Femur (tissue), 1 donor: ENCODE data around the gene CHRM5.
A peak's percentile ranks its signal among the peaks of the same experiment; 100 is the strongest.

Experiments used
- DNase-seq: peaks from one replicate; pipeline ENCODE4 v3.0.0-alpha.2; 2017

The CHRM5 gene

DNA sequence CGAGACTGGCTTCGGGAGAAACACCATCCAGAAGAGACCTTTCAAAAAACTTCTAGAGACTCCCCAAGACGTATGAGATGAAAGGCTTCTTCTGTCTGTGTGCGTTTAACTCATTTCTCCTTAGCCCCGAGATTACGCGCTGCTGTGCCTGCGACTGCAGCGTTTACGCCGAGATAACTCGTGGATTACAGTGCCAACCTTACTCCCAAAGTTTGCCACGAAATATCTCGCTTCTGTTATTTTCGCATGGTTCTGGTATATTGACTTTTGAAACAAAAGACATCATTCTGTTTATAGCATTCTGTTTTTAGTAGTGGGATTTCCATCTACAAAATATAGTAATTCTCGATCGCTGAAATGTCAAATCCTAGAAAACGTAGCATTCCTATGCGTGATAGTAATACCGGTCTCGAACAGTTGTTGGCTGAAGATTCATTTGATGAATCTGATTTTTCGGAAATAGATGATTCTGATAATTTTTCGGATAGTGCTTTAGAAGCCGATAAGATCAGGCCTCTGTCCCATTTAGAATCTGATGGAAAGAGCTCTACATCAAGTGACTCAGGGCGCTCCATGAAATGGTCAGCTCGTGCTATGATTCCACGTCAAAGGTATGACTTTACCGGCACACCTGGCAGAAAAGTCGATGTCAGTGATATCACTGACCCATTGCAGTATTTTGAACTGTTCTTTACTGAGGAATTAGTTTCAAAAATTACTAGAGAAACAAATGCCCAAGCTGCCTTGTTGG is 134.1 kb downstream of the CHRM5 start:
- no peak for DNase-seq

DNA sequence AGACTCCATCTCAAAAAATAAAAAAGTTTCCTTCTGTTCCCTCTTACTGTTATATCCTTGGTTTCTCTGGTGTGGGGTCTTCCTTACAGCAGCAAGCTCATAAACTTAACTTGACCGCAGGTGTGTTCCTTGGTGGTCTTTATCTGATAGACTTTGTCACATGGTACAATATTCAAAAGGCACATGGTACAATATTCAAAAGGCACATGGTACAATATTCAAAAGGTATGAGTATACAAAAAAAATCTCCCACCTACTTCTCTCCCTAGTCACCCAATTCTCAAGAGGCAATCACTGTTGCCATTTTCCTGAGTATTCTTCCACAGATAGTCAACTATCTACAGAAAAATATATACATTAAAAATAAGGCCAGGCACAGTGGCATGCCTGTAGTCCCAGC is 138.1 kb downstream of the CHRM5 start:
- DNase-seq = no peak

DNA sequence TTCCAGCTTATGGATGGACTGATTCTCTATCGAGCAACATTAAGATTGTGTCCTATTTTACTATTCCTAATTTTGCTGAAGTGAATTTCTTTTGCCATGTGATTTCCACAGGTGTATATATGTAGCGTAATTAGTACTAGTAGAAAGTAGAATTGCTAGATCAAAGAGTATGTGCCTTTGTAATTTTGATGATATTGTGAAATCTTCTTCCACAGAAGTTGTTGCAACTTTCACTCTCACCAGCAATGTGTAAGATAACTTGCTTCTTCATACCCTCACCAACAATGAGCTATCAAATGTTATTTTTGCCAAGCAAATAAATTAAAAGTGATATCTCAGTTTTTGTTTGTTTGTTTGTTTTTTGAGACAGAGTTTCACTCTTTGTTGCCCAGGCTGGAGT is 139.0 kb downstream of the CHRM5 start:
- DNase-seq = no peak

DNA sequence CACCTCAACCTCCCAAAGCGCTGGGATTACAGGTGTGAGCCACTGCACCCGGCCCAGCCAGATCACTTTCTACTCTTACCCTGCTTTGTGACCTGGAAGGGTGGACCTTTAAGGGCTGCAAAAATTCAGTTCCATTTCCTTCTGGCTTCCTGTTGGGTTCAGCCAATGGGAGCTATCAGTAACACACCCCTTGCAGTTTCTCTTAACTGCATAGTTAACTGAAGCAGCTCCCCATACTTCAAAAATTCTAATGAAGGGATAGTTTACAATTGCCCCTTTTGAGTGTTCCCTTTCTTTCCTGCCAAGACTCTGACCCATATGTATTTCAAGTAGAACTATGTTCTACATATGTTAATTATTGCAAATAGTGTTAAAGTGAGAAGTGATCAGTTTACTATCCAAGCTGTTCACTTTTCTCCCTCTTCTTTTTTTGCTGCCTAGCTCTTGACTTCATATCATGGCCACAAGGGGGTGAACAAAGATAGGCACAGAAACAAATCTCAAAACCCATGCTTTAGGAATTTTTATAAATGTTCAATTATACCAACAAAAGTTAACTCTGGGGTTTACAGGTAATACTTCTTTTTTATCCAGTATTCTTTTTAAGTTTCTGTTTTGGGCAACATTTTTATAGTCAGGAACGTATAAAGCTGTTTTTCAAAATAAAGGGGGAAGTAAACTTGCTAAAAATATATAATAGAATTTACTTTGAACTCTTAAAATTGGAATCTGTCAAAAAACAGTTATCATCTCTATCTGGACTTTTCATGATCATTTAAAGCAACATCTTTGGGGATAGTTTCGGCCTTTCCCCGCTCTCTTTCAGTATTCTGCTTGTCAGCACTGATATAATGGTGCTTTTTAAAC is 141.7 kb downstream of the CHRM5 start:
- DNase-seq = no peak

DNA sequence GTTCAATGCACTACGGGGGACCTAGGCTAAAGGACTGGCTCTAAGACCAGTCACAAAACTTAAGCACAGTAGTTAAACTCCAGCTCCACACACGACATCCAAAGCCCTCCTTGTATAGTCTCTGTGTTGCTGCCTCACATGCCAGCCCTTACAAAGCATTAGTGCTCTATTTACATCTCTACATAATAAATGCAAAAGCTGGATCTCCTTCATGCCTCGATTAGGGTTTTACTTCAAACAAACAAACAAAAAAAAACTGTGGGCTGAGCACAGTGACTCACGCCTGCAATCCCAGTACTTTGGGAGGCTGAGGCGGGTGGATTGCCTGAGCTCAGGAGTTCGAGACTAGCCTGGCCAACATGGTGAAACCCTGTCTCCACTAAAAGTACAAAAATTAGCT is 143.2 kb downstream of the CHRM5 start:
- no peak for DNase-seq

DNA sequence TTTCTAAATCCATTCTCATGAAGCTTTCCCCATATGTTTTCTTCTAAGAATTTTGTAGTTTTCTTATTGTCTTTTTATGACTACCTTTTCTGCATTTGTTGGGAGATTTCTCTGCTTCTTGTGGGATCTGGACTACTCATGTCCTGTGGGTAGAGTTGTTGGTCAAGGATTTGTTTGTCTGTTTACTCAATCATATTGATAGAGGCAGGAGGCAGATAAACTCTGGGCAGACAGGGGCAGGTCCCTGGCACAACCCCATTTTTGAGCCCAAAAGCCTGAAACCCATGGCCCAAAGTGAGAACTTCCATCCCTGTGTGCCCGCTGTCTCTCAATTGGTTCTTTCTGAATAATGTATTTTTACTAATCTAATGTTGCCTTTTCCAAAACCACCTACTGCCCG is 145.9 kb downstream of the CHRM5 start:
- no peak for DNase-seq

DNA sequence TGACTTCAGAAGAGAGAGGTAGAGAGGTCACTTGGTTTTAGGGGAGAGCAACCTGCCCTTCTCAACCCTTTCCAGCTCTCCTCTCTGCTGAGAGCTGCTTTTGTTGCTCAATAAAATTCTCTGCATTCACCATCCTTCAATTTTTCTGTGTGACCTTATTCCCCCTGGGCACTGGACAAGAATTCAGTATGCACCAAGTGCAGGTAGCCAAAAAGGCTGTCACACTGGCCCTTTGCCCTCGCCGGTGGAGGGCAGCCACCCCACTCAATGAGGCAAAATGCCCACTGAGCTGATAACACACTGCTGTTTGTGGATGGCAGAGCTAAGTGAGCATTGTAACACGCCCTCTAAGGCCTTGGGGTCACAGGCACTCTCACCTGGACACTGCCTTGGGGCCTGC is 146.4 kb downstream of the CHRM5 start:
- no peak for DNase-seq

DNA sequence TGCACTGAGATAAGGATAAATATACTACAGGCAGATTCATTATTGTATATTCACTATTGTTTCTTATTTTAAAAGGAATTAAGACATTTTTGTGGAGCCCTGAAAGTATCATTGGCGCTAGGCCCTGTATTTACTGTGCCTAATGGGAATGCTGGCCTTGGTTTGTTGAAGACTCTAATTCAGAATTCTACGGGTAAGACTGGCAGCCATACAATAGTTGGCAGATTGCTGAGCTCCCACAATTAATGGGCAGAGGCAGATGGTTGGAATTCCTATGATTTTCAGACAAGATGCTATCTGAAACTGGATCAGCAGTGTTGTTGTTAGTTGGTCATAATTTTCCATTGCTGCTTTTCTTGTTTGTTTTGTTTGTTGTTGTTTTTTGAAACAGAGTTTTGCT is 148.3 kb downstream of the CHRM5 start:
- peak; percentile 43 for DNase-seq
